ENCODE data around the gene AATF.

GRCh38 chr17:37097154-37097553 is 148.4 kb downstream of the AATF start:
- TF ChIP-seq CTCF (conservative IDR thresholded peaks at IDR 0.05): no peak
- no peak for TF ChIP-seq ZFX (IDR thresholded peaks at IDR 0.05)

All from C4-2B (cell line).